HUES6 (cell line): ENCODE results near the gene ADAMTS13.

Experiments used
- H3K27ac ChIP-seq: 2 replicates; pipeline ENCODE4 v1.7.0; 2013; ENCODE audit warnings: low read depth, mild to moderate bottlenecking, low read length, inconsistent platforms
- H3K27me3 ChIP-seq: 2 replicates; pipeline ENCODE4 v1.6.1; 2013; ENCODE audit warnings: low read length; ENCODE audit not compliant: control insufficient read depth, insufficient read depth
- H3K36me3 ChIP-seq: 2 replicates; pipeline ENCODE4 v1.6.1; 2013; ENCODE audit warnings: low read length; ENCODE audit not compliant: control insufficient read depth, insufficient read depth
- H3K4me1 ChIP-seq: 2 replicates; pipeline ENCODE4 v1.6.1; 2013; ENCODE audit warnings: low read length; ENCODE audit not compliant: control insufficient read depth, insufficient read depth
- H3K4me3 ChIP-seq: 2 replicates; pipeline ENCODE4 v1.5.1; 2013; ENCODE audit warnings: low read depth, low read length
- H3K9ac ChIP-seq: one replicate; pipeline ENCODE4 v1.6.1; 2013; ENCODE audit warnings: mild to moderate bottlenecking, low read length
- H3K9me3 ChIP-seq: 2 replicates; pipeline ENCODE4 v1.6.1; 2013; ENCODE audit warnings: low read depth, low read length; ENCODE audit not compliant: control insufficient read depth, insufficient read depth

Gene ADAMTS13

DNA sequence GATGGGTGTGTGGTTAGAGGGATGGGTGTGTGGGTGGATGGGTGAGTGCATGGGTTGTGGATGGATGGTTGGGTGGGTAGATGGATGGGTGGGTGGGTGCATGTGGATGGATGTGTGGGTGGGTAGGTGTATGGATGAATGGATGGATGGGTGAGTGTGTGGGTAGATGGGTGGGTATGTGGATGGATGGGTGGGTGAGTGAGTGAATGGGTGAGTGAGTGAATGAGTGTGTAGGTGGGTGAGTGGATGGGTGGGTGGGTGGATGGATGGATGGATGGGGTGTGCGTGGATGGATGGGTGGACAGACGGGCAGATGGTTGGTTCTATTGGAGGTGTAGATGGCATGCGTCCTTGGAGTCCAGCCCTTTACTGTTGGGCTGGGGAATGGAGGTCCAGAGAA, 28.8 kb upstream of the ADAMTS13 start:
- no peak overlapping the region for H3K9ac ChIP-seq
- H3K4me1 ChIP-seq: no peaks in the 10 kb centered on the region
- H3K4me3 ChIP-seq: no peak overlapping the region
- no peak overlapping the region for H3K27ac ChIP-seq
- peaks cover 5% of the 10 kb centered on the region; the same call in 1 of the 2 replicates for H3K27me3 ChIP-seq
- peaks cover 7% of the 10 kb centered on the region for H3K9me3 ChIP-seq
- no peaks in the 10 kb centered on the region for H3K36me3 ChIP-seq

DNA sequence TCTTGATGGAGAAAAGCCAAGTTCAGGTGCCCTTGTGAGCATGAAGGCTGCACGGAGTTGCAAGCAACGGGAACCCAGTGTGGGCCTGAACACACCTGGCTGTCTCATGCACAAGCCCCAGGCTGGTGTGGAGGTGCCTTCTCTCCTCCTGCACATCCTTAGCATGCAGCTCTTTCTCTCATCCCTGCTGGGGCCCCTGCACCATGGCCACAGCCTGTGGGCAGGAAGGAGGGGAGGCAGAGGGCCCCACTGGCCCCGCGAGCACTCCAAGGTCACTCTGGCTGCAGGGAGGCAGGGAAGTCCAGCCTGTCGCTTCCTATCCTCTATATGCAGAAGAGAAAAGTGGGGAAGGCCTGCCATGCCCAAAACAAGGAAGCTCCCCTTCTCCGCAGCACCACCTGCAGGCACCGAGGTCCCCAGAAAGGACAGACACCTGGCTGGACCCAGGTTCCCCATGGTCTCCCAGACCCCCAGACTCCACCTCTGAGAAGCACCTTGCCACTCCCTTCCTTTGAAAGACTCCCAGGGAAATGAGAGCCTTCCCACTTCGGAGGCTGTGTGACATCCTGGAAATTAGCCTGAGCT, 27.4 kb upstream of the ADAMTS13 start:
- no peak overlapping the region for H3K27ac ChIP-seq
- no peak overlapping the region for H3K4me3 ChIP-seq
- H3K27me3 ChIP-seq: peaks cover 5% of the 10 kb centered on the region; the same call in 1 of the 2 replicates
- no peak overlapping the region for H3K9ac ChIP-seq
- peaks cover 7% of the 10 kb centered on the region for H3K9me3 ChIP-seq
- no peaks in the 10 kb centered on the region for H3K4me1 ChIP-seq
- H3K36me3 ChIP-seq: no peaks in the 10 kb centered on the region

DNA sequence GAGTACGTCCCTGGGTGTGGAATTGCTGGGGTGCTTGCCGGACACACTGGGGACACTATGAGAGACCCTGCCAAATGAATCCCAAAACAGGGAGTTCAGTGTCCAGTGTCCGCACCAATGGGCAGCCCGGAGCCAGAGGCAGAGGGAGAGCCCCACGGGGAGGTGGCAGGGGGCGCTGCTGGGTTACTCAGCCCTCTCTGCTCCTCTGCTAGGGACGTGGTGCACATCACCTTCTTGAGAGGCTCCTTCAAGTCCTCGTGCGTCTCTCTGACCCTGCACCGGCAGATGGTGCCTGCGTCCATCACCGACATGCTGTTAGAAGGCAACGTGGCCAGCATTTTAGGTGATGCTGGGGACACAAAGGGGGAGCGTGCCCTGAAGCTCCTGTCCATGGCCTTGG, 25.2 kb upstream of the ADAMTS13 start:
- Histone ChIP-seq H3K4me3 (no peak overlapping the region), H3K27ac (no peak overlapping the region), H3K36me3 (no peaks in the 10 kb centered on the region), H3K9me3 (no peaks in the 10 kb centered on the region), H3K4me1 (no peaks in the 10 kb centered on the region), H3K27me3 (peaks cover 5% of the 10 kb centered on the region; the same call in 1 of the 2 replicates), H3K9ac (no peak overlapping the region)

DNA sequence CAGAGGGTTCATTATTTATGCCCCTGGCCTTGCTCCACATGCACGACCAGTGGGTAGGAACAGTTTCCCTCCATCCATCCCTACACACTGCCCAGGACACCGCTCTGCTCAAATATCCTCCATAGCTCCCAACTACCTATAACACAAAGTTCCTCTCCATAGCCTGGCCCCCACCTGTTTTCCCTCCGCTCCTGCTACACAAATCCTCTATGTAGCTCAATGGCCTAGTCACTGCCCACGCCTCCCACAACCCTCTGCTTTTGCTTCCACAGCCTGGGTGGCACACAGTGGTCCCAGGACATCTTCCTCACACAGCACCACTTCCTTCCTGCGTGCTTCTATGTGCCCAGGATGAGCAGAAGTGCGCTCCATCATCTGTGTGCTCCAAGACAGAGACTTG, 24.8 kb upstream of the ADAMTS13 start:
- no peaks in the 10 kb centered on the region for H3K36me3 ChIP-seq
- no peak overlapping the region for H3K9ac ChIP-seq
- H3K9me3 ChIP-seq: no peaks in the 10 kb centered on the region

DNA sequence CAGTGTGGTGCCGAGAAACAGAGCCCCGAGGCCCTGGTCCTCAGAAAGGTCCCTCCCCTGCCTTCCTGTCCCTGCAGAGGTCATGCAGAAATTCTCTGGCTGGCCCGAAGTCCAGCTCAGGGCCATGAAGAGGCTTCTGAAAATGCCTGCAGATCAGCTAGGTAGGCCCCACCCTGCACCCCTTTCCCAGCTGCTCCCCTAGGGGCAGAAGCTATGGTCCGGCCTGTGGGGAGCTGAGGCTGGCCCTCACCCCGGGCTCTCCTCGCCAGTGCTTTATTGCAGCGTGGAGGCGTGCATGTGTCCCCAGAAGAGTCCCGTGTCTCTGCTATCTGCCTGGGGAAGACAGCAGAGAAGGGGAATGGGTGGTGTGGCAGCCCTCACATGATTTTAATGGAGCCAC, 24.3 kb upstream of the ADAMTS13 start:
- Histone ChIP-seq H3K9ac (no peak overlapping the region), H3K4me3 (no peak overlapping the region), H3K4me1 (no peaks in the 10 kb centered on the region), H3K36me3 (no peaks in the 10 kb centered on the region), H3K27ac (no peak overlapping the region), H3K9me3 (no peaks in the 10 kb centered on the region), H3K27me3 (peaks cover 5% of the 10 kb centered on the region; the same call in 1 of the 2 replicates)

More for the DNA sequence above, 24.8 kb upstream of the ADAMTS13 start:
- H3K27me3 ChIP-seq: peaks cover 5% of the 10 kb centered on the region; the same call in 1 of the 2 replicates
- H3K27ac ChIP-seq: no peak overlapping the region
- no peak overlapping the region for H3K4me3 ChIP-seq
- H3K4me1 ChIP-seq: no peaks in the 10 kb centered on the region

DNA sequence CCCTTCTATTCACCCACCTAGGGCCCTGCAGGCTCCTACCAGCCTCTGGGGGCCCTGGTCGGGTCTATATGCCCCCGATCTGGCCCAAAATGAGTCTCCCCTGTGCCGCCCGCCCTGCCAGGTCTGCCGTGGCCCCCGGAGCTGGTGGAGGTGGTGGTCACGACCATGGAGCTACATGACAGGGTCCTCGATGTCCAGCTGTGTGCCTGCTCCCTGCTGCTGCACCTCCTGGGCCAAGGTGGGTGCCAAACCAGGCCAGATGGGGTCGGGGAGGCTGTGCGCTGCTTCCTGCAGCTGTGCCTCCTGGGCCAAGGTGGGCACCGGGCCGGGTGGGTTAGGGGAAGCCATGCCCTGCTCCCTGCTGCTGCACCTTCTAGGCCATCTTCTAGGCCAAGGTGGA, 21.9 kb upstream of the ADAMTS13 start:
- no peak overlapping the region for H3K27ac ChIP-seq
- no peaks in the 10 kb centered on the region for H3K4me1 ChIP-seq
- H3K27me3 ChIP-seq: no peaks in the 10 kb centered on the region
- H3K36me3 ChIP-seq: peaks cover 12% of the 10 kb centered on the region
- H3K9me3 ChIP-seq: no peaks in the 10 kb centered on the region
- H3K9ac ChIP-seq: no peak overlapping the region
- no peak overlapping the region for H3K4me3 ChIP-seq

DNA sequence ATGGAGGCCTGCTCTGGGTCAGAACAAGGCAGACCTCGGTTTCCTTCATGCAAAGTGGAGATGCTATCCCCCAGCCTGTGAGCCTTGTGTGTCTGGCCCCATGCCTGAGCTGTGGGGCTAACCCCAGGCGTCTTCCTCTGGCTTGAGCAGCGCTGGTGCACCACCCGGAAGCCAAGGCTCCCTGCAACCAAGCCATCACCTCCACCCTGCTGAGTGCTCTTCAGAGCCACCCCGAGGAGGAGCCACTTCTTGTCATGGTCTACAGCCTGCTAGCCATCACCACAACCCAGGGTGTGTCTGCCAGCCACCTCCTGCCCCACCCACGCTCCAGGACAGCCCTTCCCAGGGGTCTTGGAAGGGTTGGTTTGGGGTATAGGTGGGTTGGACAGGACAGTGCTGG, 20.6 kb upstream of the ADAMTS13 start:
- Histone ChIP-seq H3K27ac (no peak overlapping the region), H3K4me3 (no peak overlapping the region), H3K9ac (no peak overlapping the region), H3K36me3 (peaks cover 25% of the 10 kb centered on the region), H3K4me1 (no peaks in the 10 kb centered on the region), H3K9me3 (no peaks in the 10 kb centered on the region), H3K27me3 (no peaks in the 10 kb centered on the region)

DNA sequence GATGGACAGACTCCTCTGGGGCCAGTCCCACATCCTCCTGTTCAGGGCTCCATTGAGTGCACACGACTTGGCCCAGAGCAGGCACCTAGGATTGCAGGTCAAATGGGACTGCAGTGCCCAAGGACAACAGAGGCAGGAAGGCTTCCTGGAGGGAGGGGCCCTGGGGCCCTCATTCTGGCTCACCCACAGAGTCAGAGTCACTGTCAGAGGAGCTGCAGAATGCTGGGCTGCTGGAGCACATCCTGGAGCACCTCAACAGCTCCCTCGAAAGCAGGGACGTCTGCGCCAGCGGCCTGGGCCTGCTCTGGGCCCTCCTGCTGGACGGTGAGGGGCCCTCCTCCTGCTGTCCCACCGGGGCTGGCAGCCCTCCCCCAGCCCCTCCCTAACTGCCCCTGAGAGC, 19.5 kb upstream of the ADAMTS13 start:
- Histone ChIP-seq H3K4me1 (no peaks in the 10 kb centered on the region), H3K36me3 (peaks cover 34% of the 10 kb centered on the region), H3K27me3 (no peaks in the 10 kb centered on the region), H3K9me3 (no peaks in the 10 kb centered on the region), H3K27ac (no peak overlapping the region), H3K4me3 (no peak overlapping the region), H3K9ac (no peak overlapping the region)

DNA sequence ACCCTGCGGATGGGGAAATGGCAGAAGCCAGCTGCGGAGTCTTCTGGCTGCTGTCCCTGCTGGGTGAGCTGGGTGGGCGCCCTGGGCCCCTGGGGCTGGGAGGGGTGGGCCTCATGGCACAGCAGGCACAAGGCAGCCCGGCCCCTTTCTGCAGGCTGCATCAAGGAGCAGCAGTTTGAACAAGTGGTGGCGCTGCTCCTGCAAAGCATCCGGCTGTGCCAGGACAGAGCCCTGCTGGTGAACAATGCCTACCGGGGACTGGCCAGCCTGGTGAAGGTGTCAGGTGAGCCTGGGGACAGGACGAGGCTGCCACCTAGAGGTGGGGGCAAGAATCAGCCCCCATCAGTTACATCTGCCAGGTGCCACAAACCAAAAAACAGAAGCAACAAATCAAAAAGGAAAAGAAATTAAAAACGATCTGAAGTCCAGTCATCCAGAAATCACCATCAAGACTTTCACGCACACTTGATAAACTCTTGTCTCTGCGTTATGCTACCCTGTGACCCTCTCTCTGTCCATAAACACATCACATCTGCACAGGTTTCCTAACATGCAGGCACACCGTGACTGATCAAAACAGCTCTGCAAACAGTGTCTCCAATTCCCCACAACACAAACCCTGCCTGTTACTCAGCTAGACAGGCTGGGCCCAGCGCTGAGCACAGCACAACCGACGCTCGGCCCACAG, 18.3 kb upstream of the ADAMTS13 start:
- H3K36me3 ChIP-seq: peaks cover 46% of the 10 kb centered on the region
- no peak overlapping the region for H3K4me3 ChIP-seq
- no peaks in the 10 kb centered on the region for H3K27me3 ChIP-seq
- no peaks in the 10 kb centered on the region for H3K4me1 ChIP-seq
- no peak overlapping the region for H3K9ac ChIP-seq
- H3K27ac ChIP-seq: no peak overlapping the region
- no peaks in the 10 kb centered on the region for H3K9me3 ChIP-seq

DNA sequence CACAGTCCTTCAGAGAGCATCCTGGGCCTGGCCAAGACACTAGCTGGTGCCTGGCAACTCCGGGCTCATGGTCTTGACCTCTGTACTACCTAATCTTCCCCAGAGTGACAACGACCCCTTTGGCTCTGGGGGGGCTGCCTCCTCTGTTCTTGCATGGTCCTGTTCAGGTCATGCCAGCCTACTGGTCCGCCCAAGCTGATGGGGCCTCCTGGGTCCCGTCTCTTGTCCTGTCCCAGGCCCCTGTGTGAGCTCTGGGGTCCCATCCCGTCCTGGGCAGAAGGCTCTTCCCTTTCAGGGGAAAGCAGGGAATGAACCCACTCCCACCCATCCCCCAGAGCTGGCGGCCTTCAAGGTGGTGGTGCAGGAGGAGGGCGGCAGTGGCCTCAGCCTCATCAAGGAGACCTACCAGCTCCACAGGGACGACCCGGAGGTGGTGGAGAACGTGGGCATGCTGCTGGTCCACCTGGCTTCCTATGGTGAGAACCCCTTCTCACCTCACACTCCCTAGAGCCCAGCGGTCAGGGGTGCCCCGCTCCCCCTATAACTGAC, 17.6 kb upstream of the ADAMTS13 start:
- peaks cover 51% of the 10 kb centered on the region for H3K36me3 ChIP-seq
- H3K9me3 ChIP-seq: no peaks in the 10 kb centered on the region
- H3K4me1 ChIP-seq: no peaks in the 10 kb centered on the region
- no peak overlapping the region for H3K27ac ChIP-seq
- no peaks in the 10 kb centered on the region for H3K27me3 ChIP-seq
- no peak overlapping the region for H3K9ac ChIP-seq
- H3K4me3 ChIP-seq: no peak overlapping the region
